HG02981 (cell line): ENCODE results near the gene JAKMIP1.

ENCODE experiments used
- ATAC-seq: cut with Tn5 transposase; IDR thresholded peaks from one replicate; pipeline ENCODE4 v1.9.1; 2021; ENCODE audit warnings: mild to moderate bottlenecking, moderate library complexity; ENCODE audit not compliant: unreplicated experiment

The JAKMIP1 gene

GRCh38 chr4:6200011-6200921, at the start of gene JAKMIP1:
Gene JAKMIP1, minus strand, starts transcription at chr4:6200549. Its CDS starts 87,699 bp downstream, at chr4:6112850.
- ATAC-seq, result peak; percentile 81

DNA sequence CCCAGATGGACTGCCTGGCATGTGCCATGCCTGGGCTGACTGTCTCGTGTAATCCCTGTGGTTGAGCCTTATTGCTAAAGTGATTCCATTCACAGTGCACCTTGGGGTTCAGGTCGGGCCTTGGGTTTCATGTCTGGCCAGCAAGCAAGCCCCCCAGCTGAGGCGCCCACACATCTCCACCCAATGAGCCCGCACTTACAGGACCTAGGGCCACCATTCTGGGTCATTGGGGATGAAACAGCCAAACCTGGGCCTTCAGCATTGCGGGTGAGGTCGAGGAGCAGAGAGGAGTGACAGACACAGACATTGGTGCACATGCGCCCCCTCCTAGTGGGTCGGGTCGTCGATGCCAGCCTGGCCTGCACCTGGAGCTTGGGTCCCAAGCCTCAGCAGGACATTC, 48.0 kb upstream of the JAKMIP1 start:
- ATAC-seq, result no peak

GRCh38 chr4:6246170-6246634, 45.9 kb upstream of the JAKMIP1 start:
- no peak for ATAC-seq

DNA sequence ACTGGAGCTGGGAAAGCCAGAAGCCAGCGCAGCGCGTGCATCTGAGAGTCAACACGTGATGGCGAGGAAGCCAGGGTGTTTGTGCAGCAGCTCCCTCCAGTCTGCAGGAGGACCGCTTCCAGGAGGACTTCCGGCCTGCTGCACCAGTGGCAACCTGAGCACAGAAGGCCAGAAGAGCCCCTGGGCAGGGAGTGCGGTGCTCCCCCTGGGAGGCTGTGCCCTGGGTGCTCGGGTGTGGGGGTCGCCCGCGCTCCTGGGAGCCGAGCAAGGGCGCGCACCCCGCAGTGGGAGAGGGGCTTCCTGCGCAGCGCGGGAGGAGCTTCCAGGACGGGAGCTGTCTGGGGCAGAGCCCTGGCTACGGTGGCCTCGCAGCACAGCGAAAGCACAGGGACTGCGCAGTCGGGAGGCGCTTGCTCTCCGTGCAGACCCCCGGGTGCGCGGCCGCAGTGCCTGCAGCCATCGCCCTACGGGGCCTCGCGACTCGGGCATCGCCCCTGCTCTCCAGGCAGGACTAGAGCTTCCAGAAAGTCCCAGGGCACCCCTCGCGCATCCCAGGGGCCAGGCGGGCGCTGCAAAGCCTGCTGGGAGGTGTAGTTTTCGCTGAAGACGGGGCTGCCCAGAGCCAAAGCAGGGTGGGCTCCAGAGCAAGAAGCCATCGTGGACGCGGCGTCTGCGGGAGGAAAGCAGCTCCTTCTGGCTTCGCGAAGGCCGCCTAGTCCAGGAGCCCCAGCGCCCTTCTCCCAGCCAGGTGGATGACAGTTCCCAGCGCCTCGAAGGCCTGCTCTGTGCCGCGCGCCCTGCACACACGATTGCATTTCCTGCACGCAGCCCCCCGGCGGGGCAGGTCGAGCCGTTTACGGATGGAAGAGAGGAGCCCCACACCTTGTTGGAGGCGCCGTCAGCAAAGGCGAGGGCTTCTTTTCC, 45.2 kb upstream of the JAKMIP1 start:
- ATAC-seq, result no peak

GRCh38 chr4:6242271-6243029, 42.1 kb upstream of the JAKMIP1 start:
- ATAC-seq, result no peak

DNA sequence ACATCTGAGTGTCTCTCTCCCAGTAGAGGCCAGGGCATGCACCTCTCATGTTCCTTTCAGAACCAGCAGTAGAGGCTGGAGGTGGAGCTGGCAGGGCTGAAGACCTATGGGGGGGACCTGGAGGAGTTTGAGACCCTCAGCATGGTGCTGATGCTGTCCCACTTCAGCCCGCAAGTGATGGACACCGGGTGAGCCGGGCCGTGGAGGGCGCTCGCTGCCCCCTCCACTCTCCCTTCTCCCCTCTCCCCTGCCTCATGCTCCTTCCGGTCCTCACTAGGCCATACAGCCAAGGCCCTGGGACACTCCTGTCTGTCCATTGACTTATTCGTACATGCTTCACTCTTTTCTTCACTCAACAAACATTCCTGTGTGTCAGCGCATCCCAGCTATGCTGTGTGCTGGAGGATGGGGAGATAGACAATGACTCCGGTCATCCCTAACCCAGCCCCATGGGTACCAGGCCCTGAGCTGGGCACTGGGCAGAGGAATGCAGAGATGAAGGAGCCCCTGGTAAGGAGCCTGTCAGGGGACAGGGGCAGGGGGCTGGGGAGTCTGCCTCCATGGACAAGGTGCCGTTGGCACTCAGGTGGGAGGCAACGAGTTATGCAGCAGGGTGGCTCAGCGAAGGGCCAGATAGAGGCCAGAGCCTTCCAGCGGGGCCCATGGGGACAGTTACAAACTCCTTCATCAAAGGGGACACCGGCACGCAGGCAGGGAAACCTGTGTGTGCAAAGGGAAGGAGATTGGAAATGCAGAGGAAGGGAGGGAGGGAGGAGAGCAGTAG, 40.9 kb upstream of the JAKMIP1 start:
- no peak for ATAC-seq

- no peak for ATAC-seq
These were observed 39.6 kb upstream of the JAKMIP1 start for GRCh38 chr4:6239968-6240367.

DNA sequence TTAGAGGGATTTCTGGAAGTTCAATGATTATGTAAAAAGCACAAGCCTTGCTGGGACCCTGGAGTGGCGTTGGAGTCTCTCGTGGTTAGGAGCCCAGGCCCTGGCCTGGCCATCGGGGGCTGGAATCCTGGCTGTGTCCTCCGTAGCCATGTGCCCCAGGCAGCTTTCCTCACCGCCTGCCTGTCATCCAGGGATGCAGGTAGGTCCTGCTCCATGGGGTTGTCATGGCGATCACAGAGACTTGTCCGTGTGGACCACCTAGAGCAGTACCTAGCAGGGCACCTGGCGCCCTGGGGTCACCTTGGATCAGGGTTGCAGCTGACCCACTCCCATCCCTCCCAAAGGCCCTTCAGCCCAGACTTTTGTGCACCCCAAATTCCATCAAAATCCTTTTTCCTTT, 39.1 kb upstream of the JAKMIP1 start:
- ATAC-seq, result no peak

DNA sequence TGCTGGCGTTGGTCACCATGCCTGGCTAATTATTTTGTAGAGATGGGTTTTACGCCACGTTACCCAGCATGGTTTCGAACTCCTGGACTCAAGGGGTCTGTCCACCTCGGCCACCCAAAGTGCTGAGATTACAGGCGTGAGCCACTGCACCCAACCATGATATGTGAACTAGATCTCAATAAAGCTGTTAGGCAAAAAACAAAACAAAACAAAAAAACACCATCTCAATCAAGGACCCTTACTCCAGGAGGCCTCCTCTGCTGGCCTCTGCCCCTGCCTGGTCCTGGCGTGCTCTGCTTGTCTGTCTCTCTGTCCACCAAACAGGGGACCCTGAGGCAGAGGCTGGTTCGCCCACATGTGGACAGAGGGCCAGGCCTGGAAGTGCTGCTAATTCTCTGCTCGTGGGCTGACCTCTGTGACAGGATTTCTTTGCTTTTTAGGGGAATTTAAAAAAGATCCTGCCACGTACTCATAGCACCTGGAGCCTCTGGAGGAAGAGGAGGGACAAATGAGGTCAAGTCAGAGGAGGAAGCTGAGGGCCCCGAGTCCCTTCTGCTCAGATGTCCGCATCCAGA, 36.6 kb upstream of the JAKMIP1 start:
- no peak for ATAC-seq

DNA sequence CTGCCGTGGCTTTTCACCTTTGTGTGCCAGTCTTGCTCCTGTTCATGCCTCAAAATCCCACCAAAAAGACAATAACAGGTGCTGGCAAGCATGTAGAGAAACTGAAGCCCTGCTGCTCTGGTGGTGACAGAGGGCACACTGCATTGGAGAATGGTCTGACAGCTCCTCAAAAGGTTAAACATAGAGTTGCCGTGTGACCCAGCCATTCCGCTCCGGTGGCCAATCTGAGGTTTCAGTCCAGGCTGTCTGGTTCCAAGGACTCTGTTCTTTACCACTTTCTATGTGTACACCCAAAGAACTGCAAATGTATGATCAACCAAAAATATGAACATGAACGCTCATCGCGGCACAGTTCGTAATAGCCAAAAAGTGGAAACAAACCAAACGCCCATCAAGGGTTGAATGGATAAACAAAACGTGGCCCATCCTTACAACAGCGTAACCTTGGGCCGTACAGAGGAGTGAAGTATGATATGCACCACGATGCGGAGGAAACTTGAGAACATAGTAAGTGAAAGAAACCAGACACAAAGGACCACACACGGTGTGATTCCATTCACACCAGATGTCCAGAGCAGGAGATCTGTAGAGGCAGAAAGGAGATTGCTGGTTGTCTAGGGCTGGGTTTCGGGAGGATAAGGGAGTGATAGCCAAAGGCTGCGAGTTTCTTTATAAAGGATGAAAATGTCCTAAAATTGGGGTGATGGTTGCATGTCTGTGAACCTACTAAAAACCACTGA, 35.7 kb upstream of the JAKMIP1 start:
- no peak for ATAC-seq

DNA sequence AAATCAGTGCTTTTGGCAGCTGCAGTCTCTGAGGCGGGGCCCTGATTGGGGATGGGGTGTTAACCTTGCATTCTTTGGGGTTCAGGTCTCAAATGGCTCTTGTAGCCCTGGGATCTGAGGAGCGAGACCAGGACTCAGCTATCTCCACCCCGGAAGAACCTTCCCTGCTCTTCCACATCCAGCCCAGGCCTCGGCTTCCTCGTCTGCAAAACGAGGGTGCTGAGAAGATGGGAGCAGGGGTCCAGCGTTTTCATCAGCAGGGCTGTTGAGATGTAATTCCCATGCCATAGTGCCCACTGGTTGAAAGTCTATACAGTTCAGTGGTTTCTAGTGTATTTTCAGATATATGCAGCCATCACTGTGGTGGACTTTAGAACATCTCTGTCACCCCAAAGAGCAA, 34.7 kb upstream of the JAKMIP1 start:
- ATAC-seq, result no peak

DNA sequence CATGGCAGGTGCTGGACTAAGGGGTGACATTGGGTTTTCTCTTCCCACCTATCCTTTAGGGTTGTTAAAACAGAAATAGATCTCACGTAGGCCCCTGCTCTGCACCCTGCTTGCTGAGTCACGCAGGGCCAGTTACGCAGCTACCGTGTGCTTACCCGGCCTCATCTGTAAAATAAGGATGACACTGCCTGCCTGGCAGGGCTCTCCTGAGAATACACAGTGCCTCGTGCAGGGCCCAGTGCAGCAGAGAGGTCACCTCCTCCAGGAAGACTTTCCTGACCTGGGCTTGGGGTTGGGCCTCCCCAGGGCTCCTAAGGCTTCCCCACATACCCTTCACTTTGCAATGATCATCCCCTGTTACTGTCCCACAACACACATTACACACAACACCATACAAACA, 33.6 kb upstream of the JAKMIP1 start:
- ATAC-seq, result no peak

DNA sequence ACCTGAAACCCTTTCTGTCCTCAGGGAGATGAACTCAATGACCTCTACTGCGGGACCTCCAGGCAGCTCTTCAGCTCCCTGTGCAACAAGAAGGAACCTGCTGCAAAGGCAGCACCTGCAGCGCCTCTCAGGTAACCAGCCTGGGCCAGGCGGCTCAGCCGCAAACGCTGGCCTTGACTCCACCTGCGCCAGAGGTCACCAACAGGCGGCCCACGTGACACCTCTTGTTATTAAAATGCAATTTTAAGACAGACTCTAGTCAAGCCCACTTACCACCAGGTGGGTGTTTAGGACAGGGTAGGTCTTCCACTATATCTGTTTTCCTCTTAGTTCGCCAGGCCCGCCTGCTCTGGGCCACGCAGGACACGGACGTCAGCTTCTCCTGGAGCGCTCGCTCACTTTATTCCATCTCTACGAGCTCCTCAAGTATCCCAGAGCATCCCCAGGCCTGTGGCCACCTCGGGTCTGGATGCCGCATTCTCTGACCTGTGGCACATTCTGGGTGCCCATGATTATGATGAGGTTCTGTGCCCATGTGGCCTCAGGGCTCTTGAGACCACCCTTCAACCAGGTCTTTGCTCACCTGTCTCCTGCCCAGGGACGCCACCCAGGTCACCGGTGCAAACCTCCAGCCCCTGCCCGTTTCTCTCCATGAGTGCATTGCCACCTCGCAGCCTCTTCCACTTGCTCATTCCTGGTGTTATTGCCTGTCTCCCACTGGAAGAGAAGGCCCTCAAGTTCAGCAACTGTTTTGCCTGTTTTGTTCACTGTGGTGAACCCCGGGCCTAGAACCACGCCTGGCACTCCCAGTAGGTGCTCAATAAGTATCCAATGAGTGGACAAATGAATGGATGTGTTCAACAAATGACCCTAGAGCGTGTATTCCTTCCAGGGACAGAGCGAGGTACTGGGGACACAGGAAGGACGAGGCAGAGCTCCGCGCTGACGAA, 32.8 kb upstream of the JAKMIP1 start:
- ATAC-seq, result no peak

GRCh38 chr4:6231663-6232165, 31.4 kb upstream of the JAKMIP1 start:
- ATAC-seq, result no peak

DNA sequence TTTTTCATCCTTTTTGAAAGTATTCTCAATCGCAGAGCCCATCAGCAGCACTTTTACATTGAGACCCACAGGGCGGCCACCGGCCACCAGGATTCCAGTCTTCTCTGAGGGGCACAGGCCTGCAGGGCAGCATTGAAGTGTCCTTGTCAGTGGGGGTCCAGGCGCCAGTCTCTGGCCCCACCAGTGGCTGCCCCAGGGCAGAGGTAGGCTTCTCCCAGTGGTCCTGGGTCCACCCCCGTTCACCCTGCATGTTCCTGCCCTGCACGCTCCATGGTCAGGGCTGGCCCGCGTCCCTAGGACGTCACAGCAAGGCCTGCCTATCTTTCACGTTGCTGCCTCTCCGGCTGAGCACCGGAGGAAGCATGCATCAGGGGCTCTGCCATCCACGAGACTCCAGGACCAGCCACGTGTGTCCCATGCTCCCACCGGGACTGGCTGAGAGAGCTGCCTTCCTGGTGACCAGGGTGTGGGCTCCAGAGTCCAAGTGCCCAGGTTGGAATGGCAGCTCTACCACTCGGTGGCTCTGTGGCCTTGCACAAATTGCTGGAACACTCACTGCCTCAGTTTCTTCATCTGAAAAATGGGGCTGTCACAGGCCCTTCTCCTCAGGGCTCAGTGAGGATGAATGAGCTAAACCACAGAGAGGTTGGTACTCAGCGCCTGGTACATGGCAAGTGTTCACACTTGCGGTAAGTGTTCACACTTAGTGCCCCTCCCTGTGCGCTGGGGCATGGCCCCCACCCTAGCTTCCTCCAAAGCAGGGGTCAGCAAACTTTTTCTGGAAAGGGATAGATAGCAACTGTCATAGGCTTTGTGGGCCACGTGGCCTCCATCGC, 30.7 kb upstream of the JAKMIP1 start:
- ATAC-seq, result no peak

GRCh38 chr4:6230502-6230785, 30.1 kb upstream of the JAKMIP1 start:
- ATAC-seq, result no peak
